ENCODE data around the gene GLIS2.

DNA sequence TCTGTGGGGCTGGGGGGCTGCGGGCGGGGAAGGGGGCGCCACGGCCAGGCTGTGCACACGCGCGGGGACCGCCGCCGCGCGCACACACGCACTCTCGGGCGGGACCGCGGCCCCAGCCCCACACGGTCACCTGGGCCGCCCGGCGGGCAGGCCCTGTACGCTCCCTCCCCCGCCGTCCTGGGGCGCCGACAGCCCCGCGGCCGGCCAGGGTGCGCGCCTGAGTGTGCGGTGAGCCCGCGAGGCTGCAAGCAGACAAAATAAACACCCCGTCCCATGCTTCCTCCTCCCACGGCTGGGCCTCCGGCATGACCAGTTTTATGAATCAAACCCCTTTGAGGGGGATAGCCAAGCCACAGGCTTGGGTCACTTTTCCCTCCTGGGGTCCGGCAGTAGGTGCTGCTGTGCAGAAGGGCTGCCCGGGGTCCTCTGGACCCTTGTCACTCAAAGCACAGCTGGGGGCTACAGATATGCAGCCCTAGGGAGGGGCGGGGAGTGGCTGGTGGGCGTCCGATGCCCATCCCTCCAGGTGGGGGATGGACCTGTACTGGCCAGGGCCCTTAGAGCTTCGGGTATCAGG is 56.2 kb downstream of the GLIS2 start:
- TF ChIP-seq POLR2A (IDR thresholded peaks at IDR 0.05), result no peak
- TF ChIP-seq, protein P1, sequence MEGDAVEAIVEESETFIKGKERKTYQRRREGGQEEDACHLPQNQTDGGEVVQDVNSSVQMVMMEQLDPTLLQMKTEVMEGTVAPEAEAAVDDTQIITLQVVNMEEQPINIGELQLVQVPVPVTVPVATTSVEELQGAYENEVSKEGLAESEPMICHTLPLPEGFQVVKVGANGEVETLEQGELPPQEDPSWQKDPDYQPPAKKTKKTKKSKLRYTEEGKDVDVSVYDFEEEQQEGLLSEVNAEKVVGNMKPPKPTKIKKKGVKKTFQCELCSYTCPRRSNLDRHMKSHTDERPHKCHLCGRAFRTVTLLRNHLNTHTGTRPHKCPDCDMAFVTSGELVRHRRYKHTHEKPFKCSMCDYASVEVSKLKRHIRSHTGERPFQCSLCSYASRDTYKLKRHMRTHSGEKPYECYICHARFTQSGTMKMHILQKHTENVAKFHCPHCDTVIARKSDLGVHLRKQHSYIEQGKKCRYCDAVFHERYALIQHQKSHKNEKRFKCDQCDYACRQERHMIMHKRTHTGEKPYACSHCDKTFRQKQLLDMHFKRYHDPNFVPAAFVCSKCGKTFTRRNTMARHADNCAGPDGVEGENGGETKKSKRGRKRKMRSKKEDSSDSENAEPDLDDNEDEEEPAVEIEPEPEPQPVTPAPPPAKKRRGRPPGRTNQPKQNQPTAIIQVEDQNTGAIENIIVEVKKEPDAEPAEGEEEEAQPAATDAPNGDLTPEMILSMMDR (IDR thresholded peaks at IDR 0.05), result no peak

Data from testis (tissue), 2 donors.